HG03064 (cell line): ENCODE data around the gene CCNB1IP1.
A peak's percentile ranks its signal among the peaks of the same experiment; 100 is the strongest.
"Not testable (repeated sequence)": the region's sequence is repeated elsewhere in the genome, so short reads cannot be mapped to it uniquely, and the experiment has no call there.

Experiments used
- ATAC-seq: cut with Tn5 transposase; IDR thresholded peaks from one replicate; pipeline ENCODE4 v1.9.1; 2021; ENCODE audit warnings: low read depth; ENCODE audit not compliant: unreplicated experiment

The CCNB1IP1 gene

GRCh38 chr14:20333494-20333841 is 389 bp upstream of the CCNB1IP1 start:
- no peak for ATAC-seq

- no peak for ATAC-seq
Observed at GRCh38 chr14:20332431-20332787, 670 bp downstream of the CCNB1IP1 start.

- no peak for ATAC-seq
Observed at GRCh38 chr14:20331053-20331613, 1.9 kb downstream of the CCNB1IP1 start.

- no peak for ATAC-seq
Observed at GRCh38 chr14:20329355-20329754, 3.7 kb downstream of the CCNB1IP1 start.

GRCh38 chr14:20328705-20329104 is 4.4 kb downstream of the CCNB1IP1 start:
- no peak for ATAC-seq

GRCh38 chr14:20327005-20327869 is 5.8 kb downstream of the CCNB1IP1 start:
- no peak for ATAC-seq

- ATAC-seq: no peak
Observed at GRCh38 chr14:20317720-20318119, 15.4 kb downstream of the CCNB1IP1 start.

GRCh38 chr14:20314026-20314425 is 19.1 kb downstream of the CCNB1IP1 start:
- no peak for ATAC-seq

GRCh38 chr14:20306079-20306423 is 27.0 kb downstream of the CCNB1IP1 start:
- no peak for ATAC-seq

GRCh38 chr14:20305265-20306078 is 27.6 kb downstream of the CCNB1IP1 start, which contains the start of gene TTC5:
Gene TTC5, minus strand, starts transcription at chr14:20305951. Its CDS starts 14 bp downstream, at chr14:20305937.
- peak; percentile 94 for ATAC-seq

GRCh38 chr14:20302042-20302755 is 30.9 kb downstream of the CCNB1IP1 start:
- ATAC-seq: no peak

GRCh38 chr14:20295067-20295466 is 38.0 kb downstream of the CCNB1IP1 start:
- ATAC-seq: peak; percentile 69

- ATAC-seq: no peak
Observed at GRCh38 chr14:20294636-20295035, 38.4 kb downstream of the CCNB1IP1 start.

GRCh38 chr14:20281998-20282397 is 51.1 kb downstream of the CCNB1IP1 start:
- not testable (repeated sequence) for ATAC-seq

- ATAC-seq: not testable (repeated sequence)
Observed at GRCh38 chr14:20280265-20280664, 52.8 kb downstream of the CCNB1IP1 start.

GRCh38 chr14:20278414-20278813 is 54.7 kb downstream of the CCNB1IP1 start:
- no peak for ATAC-seq

GRCh38 chr14:20277409-20277808 is 55.7 kb downstream of the CCNB1IP1 start:
- no peak for ATAC-seq

- ATAC-seq: no peak
Observed at GRCh38 chr14:20274062-20274461, 59.0 kb downstream of the CCNB1IP1 start.

GRCh38 chr14:20264361-20264760 is 68.7 kb downstream of the CCNB1IP1 start:
- ATAC-seq: not testable (repeated sequence)

- ATAC-seq: no peak
Observed at GRCh38 chr14:20262642-20263128, 70.4 kb downstream of the CCNB1IP1 start.
